HG03097 (cell line): Measurements from ENCODE around the gene NFKBIA.
"Not testable (repeated sequence)": the region's sequence is repeated elsewhere in the genome, so short reads cannot be mapped to it uniquely, and the experiment has no call there.

Experiments used
- ATAC-seq: cut with Tn5 transposase; IDR thresholded peaks from one replicate; pipeline ENCODE4 v1.9.1; 2021; ENCODE audit not compliant: unreplicated experiment, low FRiP score

NFKBIA gene

DNA sequence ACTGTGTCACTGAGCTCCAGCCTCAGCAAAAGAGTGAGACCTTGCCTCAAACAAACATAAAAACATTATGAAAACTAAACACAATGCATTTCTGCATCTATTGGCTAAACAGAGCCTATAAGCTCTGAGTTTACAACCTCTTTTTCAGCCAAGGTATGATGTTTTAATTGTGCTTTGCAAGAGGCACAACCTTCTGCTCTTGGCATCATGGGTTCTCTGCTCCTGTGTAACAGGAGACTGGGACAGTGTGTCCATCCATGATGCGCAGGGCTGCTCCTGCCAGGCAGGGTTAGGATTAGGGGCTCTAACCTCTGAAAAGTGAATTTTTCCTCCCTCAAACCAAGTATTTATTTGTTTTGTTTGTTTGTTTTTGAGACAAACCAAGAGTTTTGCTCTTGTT is 5.0 kb upstream of the NFKBIA start:
- ATAC-seq = no peak

DNA sequence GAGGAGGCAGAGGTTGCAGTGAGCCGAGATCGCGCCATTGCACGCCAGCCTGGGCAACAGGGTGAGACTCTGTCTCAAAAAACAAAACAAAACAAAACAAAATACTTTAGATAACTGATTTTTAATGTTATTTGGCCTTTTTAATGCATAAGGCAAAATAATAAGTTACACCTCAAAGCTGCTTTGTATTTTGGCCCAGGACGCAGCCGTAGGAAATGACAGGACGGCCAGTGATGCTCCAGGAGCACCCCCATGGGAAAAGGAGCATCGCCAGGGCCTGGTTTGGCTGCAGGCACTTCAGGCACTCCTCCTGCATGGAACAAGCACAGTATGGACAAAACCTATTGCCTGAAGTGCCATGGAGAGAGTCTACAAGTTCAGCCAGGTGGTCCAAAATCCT is 3.5 kb upstream of the NFKBIA start:
- no peak for ATAC-seq

- ATAC-seq = no peak
Observed at GRCh38 chr14:35407306-35407630, 2.7 kb upstream of the NFKBIA start.

GRCh38 chr14:35406506-35407305 is 2.2 kb upstream of the NFKBIA start:
- no peak for ATAC-seq

DNA sequence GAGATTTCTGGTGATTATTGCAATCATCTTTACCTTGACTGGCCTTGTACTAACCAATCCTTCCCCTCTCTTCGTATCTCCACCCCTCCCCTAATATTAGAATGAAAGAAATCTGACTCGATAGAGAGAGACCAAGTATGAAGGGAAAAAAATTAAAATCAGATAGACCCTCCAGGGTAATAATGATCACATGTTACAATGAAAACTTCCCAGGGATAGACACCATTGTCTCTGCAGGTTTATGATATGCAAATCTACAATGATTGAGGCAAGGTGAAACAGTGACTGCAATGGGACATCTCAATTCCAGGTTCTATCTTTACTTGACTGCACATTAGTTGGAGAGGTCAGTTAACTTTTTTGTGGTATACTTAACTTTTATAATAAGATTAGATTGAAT is 1.5 kb upstream of the NFKBIA start:
- ATAC-seq = no peak

GRCh38 chr14:35405304-35405996 is 901 bp upstream of the NFKBIA start:
- no peak for ATAC-seq

- ATAC-seq = peak; percentile 43
Observed at GRCh38 chr14:35403603-35404448, 723 bp downstream of the NFKBIA start.

DNA sequence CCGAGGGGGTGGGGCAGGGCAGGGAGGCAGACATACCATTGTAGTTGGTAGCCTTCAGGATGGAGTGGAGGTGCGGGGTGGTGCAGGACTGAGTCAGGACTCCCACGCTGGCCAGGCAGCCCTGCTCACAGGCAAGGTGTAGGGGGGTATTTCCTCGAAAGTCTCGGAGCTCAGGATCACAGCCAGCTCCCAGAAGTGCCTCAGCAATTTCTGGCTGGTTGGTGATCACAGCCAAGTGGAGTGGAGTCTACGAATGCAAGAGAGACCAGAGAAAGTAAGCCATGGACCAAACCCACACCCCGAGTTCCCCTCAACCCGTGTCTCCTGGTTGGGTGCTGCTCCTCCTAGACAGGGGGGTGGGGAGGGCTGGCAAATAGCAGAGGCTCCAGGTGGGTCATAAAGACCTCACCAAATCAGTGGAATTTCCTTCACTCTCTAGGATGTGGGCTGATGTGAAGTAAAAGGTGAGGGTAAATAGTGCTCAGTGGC is 1.4 kb downstream of the NFKBIA start:
- ATAC-seq = no peak

DNA sequence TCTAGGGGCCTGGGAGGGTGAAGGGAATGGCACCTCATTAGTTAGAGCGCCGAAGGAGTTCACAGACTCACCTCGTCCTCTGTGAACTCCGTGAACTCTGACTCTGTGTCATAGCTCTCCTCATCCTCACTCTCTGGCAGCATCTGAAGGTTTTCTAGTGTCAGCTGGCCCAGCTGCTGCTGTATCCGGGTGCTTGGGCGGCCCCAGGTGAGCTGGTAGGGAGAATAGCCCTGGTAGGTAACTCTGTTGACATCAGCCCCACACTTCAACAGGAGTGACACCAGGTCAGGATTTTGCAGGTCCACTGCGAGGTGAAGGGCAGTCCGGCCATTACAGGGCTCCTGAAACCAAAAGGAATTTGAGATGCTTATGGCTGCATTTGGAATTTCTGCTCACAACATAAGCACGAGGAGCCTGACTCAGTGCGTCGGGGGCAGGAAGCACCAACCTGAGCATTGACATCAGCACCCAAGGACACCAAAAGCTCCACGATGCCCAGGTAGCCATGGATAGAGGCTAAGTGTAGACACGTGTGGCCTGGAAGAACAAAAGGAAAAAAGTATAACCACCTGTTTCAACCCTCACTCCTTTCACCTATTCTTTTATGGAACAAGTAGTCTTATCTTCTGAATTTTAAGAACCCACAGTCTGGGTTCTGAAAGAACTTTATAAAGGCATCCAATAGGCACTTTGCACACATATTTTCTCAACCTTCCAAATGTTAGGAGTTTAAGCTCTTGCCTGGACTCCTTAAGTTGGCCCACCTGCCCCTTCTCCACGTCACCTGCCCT is 2.0 kb downstream of the NFKBIA start:
- ATAC-seq = no peak

DNA sequence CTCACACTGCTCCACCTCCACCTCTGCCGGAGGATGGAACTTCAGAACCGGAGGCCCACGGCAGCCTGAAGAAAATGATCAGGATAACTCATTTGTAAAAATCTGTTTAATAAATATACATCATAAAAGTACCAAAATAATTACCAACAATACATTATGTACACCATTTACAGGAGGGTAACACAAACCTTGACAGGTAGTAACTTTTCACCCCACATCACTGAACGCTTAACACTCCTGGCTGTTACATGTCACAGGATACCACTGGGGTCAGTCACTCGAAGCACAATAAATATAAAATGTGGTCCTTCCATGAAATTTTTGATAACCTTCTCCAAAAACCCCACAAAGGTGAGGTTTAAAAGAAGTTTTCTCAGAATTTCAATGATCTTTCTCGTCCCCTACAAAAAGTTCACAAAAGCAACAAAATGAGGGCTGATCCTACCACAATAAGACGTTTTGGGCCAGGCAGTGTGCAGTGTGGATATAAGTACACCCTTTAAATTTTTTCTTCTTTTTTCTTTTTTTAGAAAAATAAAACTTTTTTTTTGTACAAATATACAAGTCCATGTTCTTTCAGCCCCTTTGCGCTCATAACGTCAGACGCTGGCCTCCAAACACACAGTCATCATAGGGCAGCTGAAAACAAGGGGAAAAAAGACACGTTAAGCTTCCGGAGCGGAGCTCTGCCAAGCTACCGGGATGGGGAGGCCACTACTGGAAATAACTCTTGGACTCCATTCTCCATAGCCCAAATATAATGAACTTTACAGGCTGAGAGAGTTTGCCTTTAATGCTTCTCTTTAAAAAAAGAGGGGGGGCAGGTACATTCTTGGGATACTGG is 2.9 kb downstream of the NFKBIA start:
- ATAC-seq = no peak

- no peak for ATAC-seq
Observed at GRCh38 chr14:35400648-35401421, 3.7 kb downstream of the NFKBIA start.

DNA sequence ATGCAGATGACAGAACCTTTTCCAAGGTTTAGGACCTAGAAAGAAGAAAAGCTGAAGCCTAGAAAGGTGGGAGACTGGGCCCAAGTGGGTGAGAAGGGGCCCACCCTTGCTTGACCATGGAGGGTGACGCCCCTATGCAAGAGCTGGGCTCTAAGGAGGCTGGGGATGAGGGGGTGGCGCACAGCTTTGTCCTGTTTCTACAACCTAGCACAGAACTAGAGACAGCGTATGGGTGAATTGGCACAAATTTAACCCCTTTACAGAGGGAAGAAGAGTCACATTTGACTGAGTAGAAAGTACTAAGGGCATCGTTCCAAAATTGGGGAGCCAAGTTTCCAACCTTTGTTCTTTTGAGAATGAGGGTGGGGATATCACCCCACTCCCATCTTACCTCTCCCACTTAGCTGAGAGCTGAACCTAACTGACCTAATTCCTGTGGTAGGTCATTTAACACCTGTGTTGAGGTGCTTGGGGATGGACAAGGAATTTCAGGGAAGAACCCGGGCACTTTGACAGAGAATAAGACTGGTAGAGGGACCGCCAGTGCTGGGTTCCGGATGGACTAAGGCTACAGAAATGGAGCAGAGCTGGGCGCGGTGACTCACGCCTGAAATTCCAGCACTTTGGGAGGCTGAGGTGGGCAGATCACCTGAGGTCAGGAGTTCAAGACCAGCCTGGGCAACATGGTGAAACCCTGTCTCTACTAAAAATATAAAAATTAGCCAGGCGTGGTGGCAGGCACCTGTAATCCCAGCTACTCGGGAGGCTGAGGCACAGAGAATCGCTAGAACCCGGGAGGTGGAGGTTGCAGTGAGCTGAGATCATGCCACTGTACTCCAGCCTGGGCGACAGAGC is 5.2 kb downstream of the NFKBIA start:
- no peak for ATAC-seq

DNA sequence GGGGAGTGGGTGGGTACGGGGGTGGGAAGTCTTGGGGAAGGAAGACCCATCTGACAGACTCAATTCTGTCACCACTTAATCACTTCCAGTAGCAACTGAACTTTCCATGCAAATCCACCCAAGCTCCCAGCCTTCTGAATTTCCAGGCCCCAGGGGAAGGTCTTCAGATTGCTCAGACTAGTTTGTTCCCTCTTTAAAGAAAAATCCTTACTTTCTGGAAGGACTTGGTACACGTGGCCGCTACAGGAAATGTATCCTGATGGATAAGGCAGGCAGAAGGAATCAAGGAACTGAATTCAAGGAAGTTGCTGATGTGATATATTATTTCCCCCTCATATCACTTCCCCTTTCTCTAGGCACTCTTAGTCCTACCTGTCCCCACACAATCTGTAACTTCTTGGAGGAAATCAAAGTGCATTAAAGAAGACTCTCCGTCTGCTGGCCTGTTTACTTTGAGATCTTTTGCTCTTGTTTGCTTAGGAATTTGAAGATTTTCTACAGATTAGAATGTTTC is 6.4 kb downstream of the NFKBIA start:
- no peak for ATAC-seq

DNA sequence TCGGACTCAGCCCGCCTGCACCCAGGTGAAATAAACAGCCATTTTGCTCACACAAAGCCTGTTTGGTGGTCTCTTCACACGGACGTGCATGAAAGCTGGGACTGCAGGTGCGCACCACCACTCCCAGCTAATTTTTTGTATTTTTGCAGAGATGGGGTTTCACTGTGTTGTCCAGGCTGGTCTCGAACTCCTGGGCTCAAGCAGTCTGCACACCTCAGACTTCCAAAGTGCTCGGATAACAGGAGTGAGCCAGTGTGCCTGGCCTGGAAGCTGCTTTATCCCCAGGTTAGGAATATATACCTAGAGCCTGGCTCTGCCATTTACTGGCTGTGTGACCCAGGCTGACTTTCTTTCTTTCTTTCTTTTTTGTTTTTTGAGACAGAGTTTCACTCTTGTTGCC is 7.9 kb downstream of the NFKBIA start:
- not testable (repeated sequence) for ATAC-seq

DNA sequence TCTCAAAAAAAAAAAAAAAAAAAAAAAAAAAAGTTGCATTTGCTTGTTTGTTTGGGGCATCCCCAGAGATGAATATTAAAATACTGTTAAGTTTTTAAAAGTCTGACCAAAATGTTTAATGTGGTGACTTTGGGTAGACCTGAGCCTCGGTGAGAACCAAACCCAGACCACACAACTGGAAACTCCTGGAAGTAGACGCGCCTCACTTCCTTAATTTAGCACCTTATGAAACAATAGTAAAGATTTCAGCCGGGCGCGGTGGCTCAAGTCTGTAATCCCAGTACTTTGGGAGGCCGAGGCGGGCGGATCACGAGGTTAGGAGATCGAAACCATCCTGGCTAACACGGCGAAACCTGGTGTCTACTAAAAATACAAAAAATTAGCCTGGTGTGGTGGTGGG is 9.3 kb downstream of the NFKBIA start:
- no peak for ATAC-seq

GRCh38 chr14:35394326-35395013 is 10.1 kb downstream of the NFKBIA start:
- no peak for ATAC-seq

DNA sequence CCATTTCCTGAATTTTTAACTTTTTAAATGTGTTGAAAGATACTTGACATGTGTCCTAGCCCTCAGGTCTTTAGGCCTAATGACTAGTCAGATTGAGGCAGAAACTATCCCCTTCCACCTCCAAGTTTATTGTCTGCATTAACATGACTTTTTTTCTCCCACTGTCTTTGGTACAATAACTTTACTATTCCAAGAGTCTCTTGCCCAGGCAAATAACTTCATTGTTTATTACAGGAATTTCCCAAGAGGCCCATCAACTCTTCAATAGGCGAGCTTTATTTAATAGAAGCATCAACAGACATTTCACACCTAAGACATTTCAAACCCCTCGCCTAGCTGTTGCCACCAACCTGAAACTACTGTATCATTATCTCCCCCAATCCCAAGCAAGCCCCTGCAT is 10.7 kb downstream of the NFKBIA start:
- no peak for ATAC-seq
